Thyroid gland (tissue), 4 donors: ENCODE results near the gene ACTRT2.

Source experiments
- POLR2A ChIP-seq, 2 donors: fragments of 450-650 bp; IDR thresholded peaks; one replicate each; pipeline ENCODE4 v1.6.1; 2017; ENCODE audit warnings: antibody characterized with exemption in 2 of 2, mild to moderate bottlenecking in 2 of 2, moderate library complexity in 1 of 2
- TF ChIP-seq, protein P1 (sequence below), 6 experiments: fragments of 200-600 bp in 3 of 6; fragments of 450-650 bp in 3 of 6; sonication (generic) in 3 of 6; IDR thresholded peaks; one replicate each; pipeline ENCODE4 v1.5.1; 2016 to 2019; ENCODE audit warnings: antibody characterized with exemption in 6 of 6, mild to moderate bottlenecking in 2 of 6, inconsistent platforms in 1 of 6, moderate library complexity in 1 of 6

DNA sequence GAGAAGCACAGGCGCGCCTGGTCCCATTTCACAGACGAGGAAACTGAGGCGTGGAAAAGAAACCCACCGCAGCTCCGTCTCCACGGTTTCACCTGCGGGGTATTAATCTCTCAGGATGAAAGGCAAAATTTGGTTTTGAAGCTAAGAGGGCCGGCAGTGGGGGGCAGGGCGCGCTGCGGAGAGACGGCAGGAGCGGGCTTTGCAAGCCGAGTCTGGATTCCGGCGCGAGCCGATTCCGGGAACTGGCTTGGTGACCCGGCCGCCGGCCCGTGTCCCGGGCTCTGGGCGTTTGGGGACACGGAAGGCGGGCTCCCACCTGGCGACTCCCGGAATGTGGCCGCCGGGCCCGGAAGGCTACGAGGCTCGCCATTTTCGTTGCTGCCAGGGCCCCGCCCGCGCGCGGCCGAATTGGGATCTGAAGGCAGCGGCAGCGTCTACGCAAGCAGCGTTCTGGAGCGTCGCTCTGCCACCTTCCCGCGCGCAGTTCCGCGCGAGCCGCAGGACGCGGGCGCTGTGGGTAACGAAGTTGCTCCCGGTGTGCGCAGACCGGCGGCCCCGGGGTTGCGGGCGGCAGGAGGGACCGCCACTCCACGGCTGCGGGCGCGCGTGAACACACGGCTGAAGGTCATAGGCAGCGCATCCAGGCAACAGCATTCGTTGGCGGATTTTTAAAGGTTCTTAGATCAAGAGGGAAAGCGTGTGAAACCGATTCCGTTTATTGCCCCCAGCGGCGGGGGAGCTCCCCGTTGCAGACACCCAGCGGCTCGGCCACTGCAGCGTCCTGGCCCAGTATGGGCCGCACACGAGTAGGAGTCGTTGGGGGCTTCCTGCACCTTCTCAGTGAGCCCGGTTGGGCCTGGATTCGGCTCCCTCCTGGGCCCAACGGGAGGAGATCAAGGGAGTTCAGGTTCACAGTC is 42.4 kb downstream of the ACTRT2 start:
- no peak for TF ChIP-seq POLR2A (IDR thresholded peaks at IDR 0.05)
- TF ChIP-seq, protein P1, sequence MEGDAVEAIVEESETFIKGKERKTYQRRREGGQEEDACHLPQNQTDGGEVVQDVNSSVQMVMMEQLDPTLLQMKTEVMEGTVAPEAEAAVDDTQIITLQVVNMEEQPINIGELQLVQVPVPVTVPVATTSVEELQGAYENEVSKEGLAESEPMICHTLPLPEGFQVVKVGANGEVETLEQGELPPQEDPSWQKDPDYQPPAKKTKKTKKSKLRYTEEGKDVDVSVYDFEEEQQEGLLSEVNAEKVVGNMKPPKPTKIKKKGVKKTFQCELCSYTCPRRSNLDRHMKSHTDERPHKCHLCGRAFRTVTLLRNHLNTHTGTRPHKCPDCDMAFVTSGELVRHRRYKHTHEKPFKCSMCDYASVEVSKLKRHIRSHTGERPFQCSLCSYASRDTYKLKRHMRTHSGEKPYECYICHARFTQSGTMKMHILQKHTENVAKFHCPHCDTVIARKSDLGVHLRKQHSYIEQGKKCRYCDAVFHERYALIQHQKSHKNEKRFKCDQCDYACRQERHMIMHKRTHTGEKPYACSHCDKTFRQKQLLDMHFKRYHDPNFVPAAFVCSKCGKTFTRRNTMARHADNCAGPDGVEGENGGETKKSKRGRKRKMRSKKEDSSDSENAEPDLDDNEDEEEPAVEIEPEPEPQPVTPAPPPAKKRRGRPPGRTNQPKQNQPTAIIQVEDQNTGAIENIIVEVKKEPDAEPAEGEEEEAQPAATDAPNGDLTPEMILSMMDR (IDR thresholded peaks at IDR 0.05): no peak
